Activated CD4-positive, alpha-beta T cell treated with anti-CD3 and anti-CD28 coated beads for 36 hours (primary cell): ENCODE data around the gene GOLIM4. TPM values are rescaled to one million over a fixed set of nuclear protein-coding genes. Genes with fewer than 3 reads are reported as not detected.

Experiments used
- ATAC-seq: fragments of 200-7000 bp; cut with Tn5 transposase; one replicate; pipeline ENCODE4 v1.10.0; 2021; ENCODE audit warnings: mild to moderate bottlenecking, moderate library complexity
- CTCF ChIA-PET: fragments of 350-600 bp; sonication (Branson Sonifier 250); formaldehyde crosslinking; loops from one replicate; lab custom pipeline; 2021; ENCODE audit warnings: antibody characterized with exemption; lab: Charles Lee
- POLR2A ChIA-PET: fragments of 350-600 bp; sonication (Branson Sonifier 250); formaldehyde crosslinking; loops from one replicate; lab custom pipeline; 2021; ENCODE audit warnings: antibody characterized with exemption, inconsistent platforms; lab: Charles Lee
- DNase-seq: peaks from one replicate; pipeline ENCODE4 v3.0.0-alpha.2; 2020
- H3K27ac Mint-ChIP-seq: one replicate; pipeline ENCODE4 v1.8.0; 2021; ENCODE audit warnings: mixed read lengths
- H3K27me3 Mint-ChIP-seq: one replicate; pipeline ENCODE4 v1.8.0; 2021; ENCODE audit warnings: mixed read lengths
- H3K36me3 Mint-ChIP-seq: one replicate; pipeline ENCODE4 v1.8.0; 2021; ENCODE audit warnings: low read depth, mixed read lengths
- H3K4me1 Mint-ChIP-seq: one replicate; pipeline ENCODE4 v1.8.0; 2021; ENCODE audit warnings: mixed read lengths
- H3K4me3 Mint-ChIP-seq: one replicate; pipeline ENCODE4 v1.8.0; 2021; ENCODE audit warnings: mild to moderate bottlenecking, moderate library complexity, mixed read lengths
- H3K9me3 Mint-ChIP-seq: one replicate; pipeline ENCODE4 v1.8.0; 2021; ENCODE audit warnings: low read depth, mixed read lengths
- intact Hi-C, 2 experiments: fragments of 100-400 bp; cut with DNase I in 1 of 2; cut with micrococcal nuclease in 1 of 2; formaldehyde crosslinking; loops; one replicate each; pipeline versions ENCODE4 v1.14.2 to v1.15.1; 2022 to 2024; cut with DNase I, micrococcal nuclease
- total RNA-seq, 2 experiments: library from RNA; stranded (reverse); gene quantifications; one replicate each; pipeline ENCODE4 v1.2.3, GENCODE V29; 2021

The GOLIM4 gene
- total RNA-seq, 2 experiments from 2014 or later, result 3.2 to 4.1 TPM

- ChIA-PET CTCF (interaction anchor here (0.6 kb wide), 1 partner anchor 10 kb away, joined by 3 read pairs; no protein-coding TSS in a partner anchor), POLR2A (no interaction called here)
- Mint-ChIP-seq H3K27me3 (peaks cover 39% of the 10 kb centered on the region), H3K4me3 (peak overlapping the region; percentile 75), H3K27ac (peak overlapping the region; percentile 66), H3K4me1 (peaks cover 10% of the 10 kb centered on the region), H3K36me3 (no peaks in the 10 kb centered on the region), H3K9me3 (no peaks in the 10 kb centered on the region)
- intact Hi-C loops, result loop anchor here (5.0 to 10.0 kb wide), 2 partner anchors 361 to 364 kb away; partner anchors contain the start of genes PDCD10 (in 2 of the 2) and SERPINI1 (in 1 of the 2)
- DNase-seq (peak; percentile 44), ATAC-seq (peak; percentile 14)
Observed at GRCh38 chr3:168096210-168096652, 507 bp upstream of the GOLIM4 start.

GRCh38 chr3:168094877-168095610 lies 680 bp downstream of the GOLIM4 start:
- Mint-ChIP-seq H3K4me3 (peak overlapping the region; percentile 75), H3K9me3 (no peaks in the 10 kb centered on the region), H3K36me3 (no peaks in the 10 kb centered on the region), H3K4me1 (peaks cover 10% of the 10 kb centered on the region), H3K27ac (peak overlapping the region; percentile 25), H3K27me3 (peaks cover 39% of the 10 kb centered on the region)
- intact Hi-C loops, result loop anchor here (1.0 to 10.0 kb wide), 5 partner anchors 34 to 363 kb away; partner anchors contain the start of genes PDCD10 (in 2 of the 2) and SERPINI1 (in 1 of the 2)
- ChIA-PET POLR2A (no interaction called here), CTCF (interaction anchor here (0.8 to 1.4 kb wide), 4 partner anchors 10 to 65 kb away, joined by 3 to 6 read pairs (median 4); no protein-coding TSS in a partner anchor)
- ATAC-seq, result peak; percentile 47
- DNase-seq, result peak; percentile 62

- Mint-ChIP-seq H3K27ac (peak overlapping the region; percentile 25), H3K4me3 (peak overlapping the region; percentile 75), H3K27me3 (peaks cover 39% of the 10 kb centered on the region), H3K9me3 (no peaks in the 10 kb centered on the region), H3K36me3 (no peaks in the 10 kb centered on the region), H3K4me1 (peaks cover 10% of the 10 kb centered on the region)
- intact Hi-C loops, result loop anchor here (2.0 to 10.0 kb wide), 3 partner anchors 34 to 360 kb away; partner anchors contain the start of genes PDCD10 (in 1 of the 2) and SERPINI1 (in 1 of the 2)
- ChIA-PET CTCF (interaction anchor here (0.8 to 1.4 kb wide), 5 partner anchors 11 to 65 kb away, joined by 3 to 6 read pairs (median 3); no protein-coding TSS in a partner anchor), POLR2A (no interaction called here)
- no peak for DNase-seq
- no peak for ATAC-seq
Observed at GRCh38 chr3:168094580-168094876, 1.2 kb downstream of the GOLIM4 start.

GRCh38 chr3:168093790-168094189 lies 1.9 kb downstream of the GOLIM4 start:
- no peak for ATAC-seq
- Mint-ChIP-seq H3K4me1 (peaks cover 10% of the 10 kb centered on the region), H3K36me3 (no peaks in the 10 kb centered on the region), H3K27ac (no peak overlapping the region), H3K4me3 (no peak overlapping the region), H3K9me3 (no peaks in the 10 kb centered on the region), H3K27me3 (peaks cover 40% of the 10 kb centered on the region)
- ChIA-PET CTCF (interaction anchor here (1.1 to 1.4 kb wide), 3 partner anchors 11 to 32 kb away, joined by 3 to 6 read pairs (median 3); no protein-coding TSS in a partner anchor), POLR2A (no interaction called here)
- no peak for DNase-seq
- intact Hi-C loops, result loop anchor here (2.0 to 10.0 kb wide), 3 partner anchors 33 to 359 kb away; partner anchors contain the start of genes PDCD10 (in 1 of the 2) and SERPINI1 (in 1 of the 2)

- intact Hi-C loops, result loop anchor here in 1 of 2 experiments (10.0 kb wide), 1 partner anchor 358 kb away; the partner anchor contains the start of genes PDCD10 and SERPINI1
- H3K9me3 Mint-ChIP-seq, result no peaks in the 10 kb centered on the region
- H3K36me3 Mint-ChIP-seq, result no peaks in the 10 kb centered on the region
- no peak for ATAC-seq
- no peak for DNase-seq
- peaks cover 43% of the 10 kb centered on the region for H3K27me3 Mint-ChIP-seq
- no peak overlapping the region for H3K27ac Mint-ChIP-seq
- CTCF ChIA-PET, result interaction anchor here (1.1 kb wide), 1 partner anchor 26 kb away, joined by 3 read pairs; no protein-coding TSS in a partner anchor
- H3K4me3 Mint-ChIP-seq, result no peak overlapping the region
- POLR2A ChIA-PET, result interaction anchor here (0.6 kb wide), 1 partner anchor 146 kb away, joined by 4 read pairs; no protein-coding TSS in a partner anchor
- H3K4me1 Mint-ChIP-seq, result peaks cover 15% of the 10 kb centered on the region
Observed at GRCh38 chr3:168093229-168093628, 2.5 kb downstream of the GOLIM4 start.

- intact Hi-C loops, result loop anchor here in 1 of 2 experiments (10.0 kb wide), 1 partner anchor 357 kb away; the partner anchor contains the start of genes PDCD10 and SERPINI1
- no peak overlapping the region for H3K4me3 Mint-ChIP-seq
- H3K9me3 Mint-ChIP-seq, result no peaks in the 10 kb centered on the region
- ATAC-seq, result no peak
- H3K4me1 Mint-ChIP-seq, result peaks cover 20% of the 10 kb centered on the region
- peaks cover 43% of the 10 kb centered on the region for H3K27me3 Mint-ChIP-seq
- ChIA-PET CTCF (no interaction called here), POLR2A (no interaction called here)
- H3K36me3 Mint-ChIP-seq, result no peaks in the 10 kb centered on the region
- H3K27ac Mint-ChIP-seq, result no peak overlapping the region
- no peak for DNase-seq
Observed at GRCh38 chr3:168091941-168092340, 3.8 kb downstream of the GOLIM4 start.

GRCh38 chr3:168091302-168091858 lies 4.3 kb downstream of the GOLIM4 start:
- POLR2A ChIA-PET, result no interaction called here
- DNase-seq, result no peak
- H3K4me3 Mint-ChIP-seq, result no peak overlapping the region
- peaks cover 19% of the 10 kb centered on the region for H3K4me1 Mint-ChIP-seq
- H3K27ac Mint-ChIP-seq, result no peak overlapping the region
- H3K36me3 Mint-ChIP-seq, result no peaks in the 10 kb centered on the region
- no peaks in the 10 kb centered on the region for H3K9me3 Mint-ChIP-seq
- ATAC-seq, result no peak
- H3K27me3 Mint-ChIP-seq, result peaks cover 39% of the 10 kb centered on the region
- intact Hi-C loops, result loop anchor here in 1 of 2 experiments (10.0 kb wide), 1 partner anchor 357 kb away; the partner anchor contains the start of genes PDCD10 and SERPINI1
- CTCF ChIA-PET, result no interaction called here

- H3K27me3 Mint-ChIP-seq, result peaks cover 34% of the 10 kb centered on the region
- DNase-seq (no peak), ATAC-seq (no peak)
- H3K4me1 Mint-ChIP-seq, result peaks cover 16% of the 10 kb centered on the region
- no peak overlapping the region for H3K27ac Mint-ChIP-seq
- H3K36me3 Mint-ChIP-seq, result no peaks in the 10 kb centered on the region
- CTCF ChIA-PET, result interaction anchor here (0.9 kb wide), 1 partner anchor 18 kb away, joined by 4 read pairs; no protein-coding TSS in a partner anchor
- no peak overlapping the region for H3K4me3 Mint-ChIP-seq
- H3K9me3 Mint-ChIP-seq, result no peaks in the 10 kb centered on the region
- POLR2A ChIA-PET, result no interaction called here
- intact Hi-C loops, result loop anchor here in 1 of 2 experiments (10.0 kb wide), 1 partner anchor 356 kb away; the partner anchor contains the start of genes PDCD10 and SERPINI1
Observed at GRCh38 chr3:168090306-168091085, 5.2 kb downstream of the GOLIM4 start.

GRCh38 chr3:168089179-168089771 lies 6.4 kb downstream of the GOLIM4 start:
- intact Hi-C loops, result no loop called here
- ChIA-PET POLR2A (no interaction called here), CTCF (interaction anchor here (0.6 kb wide), 1 partner anchor 1186 kb away, joined by 3 read pairs; no protein-coding TSS in a partner anchor)
- peaks cover 12% of the 10 kb centered on the region for H3K4me1 Mint-ChIP-seq
- ATAC-seq (no peak), DNase-seq (no peak)
- H3K4me3 Mint-ChIP-seq, result no peak overlapping the region
- no peaks in the 10 kb centered on the region for H3K36me3 Mint-ChIP-seq
- H3K9me3 Mint-ChIP-seq, result no peaks in the 10 kb centered on the region
- H3K27me3 Mint-ChIP-seq, result peaks cover 29% of the 10 kb centered on the region
- H3K27ac Mint-ChIP-seq, result no peak overlapping the region

- intact Hi-C loops, result no loop called here
- ChIA-PET CTCF (interaction anchor here (0.5 to 1.3 kb wide), 4 partner anchors 41 to 1575 kb away, joined by 3 to 5 read pairs (median 3); no protein-coding TSS in a partner anchor), POLR2A (no interaction called here)
- Mint-ChIP-seq H3K27me3 (peaks cover 26% of the 10 kb centered on the region), H3K9me3 (no peaks in the 10 kb centered on the region), H3K4me1 (peaks cover 12% of the 10 kb centered on the region), H3K4me3 (no peak overlapping the region), H3K27ac (no peak overlapping the region), H3K36me3 (no peaks in the 10 kb centered on the region)
- ATAC-seq (peak; percentile 47), DNase-seq (peak; percentile 18)
Observed at GRCh38 chr3:168088106-168088720, 7.5 kb downstream of the GOLIM4 start.
